HG02938 (cell line): ENCODE measurements around the gene TBX21.
"Not testable (repeated sequence)": the region's sequence is repeated elsewhere in the genome, so short reads cannot be mapped to it uniquely, and the experiment has no call there.

Experiments used
- ATAC-seq: cut with Tn5 transposase; IDR thresholded peaks from one replicate; pipeline ENCODE4 v1.9.1; 2021; ENCODE audit warnings: mild to moderate bottlenecking, moderate library complexity; ENCODE audit not compliant: unreplicated experiment

The TBX21 gene

DNA sequence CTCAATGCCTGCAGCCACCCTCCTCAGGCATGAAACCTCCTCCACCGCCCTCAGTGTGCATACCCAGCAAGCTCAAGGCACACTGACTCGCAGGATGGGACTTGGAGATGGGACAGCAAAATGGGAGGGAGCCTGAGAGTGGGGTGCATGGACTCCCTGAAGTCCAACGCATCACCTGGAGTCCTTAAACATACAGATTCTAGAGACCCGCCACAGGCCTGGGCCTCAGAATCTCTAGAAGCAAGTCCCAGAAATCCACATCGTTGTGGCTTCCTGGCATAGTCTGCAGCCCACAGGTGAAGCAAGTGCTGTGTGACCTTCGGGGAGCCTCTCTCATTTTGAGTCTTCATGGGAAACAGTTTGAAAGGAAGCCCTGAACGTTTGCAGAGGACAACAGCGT lies 3.6 kb upstream of the TBX21 start:
- ATAC-seq = no peak

DNA sequence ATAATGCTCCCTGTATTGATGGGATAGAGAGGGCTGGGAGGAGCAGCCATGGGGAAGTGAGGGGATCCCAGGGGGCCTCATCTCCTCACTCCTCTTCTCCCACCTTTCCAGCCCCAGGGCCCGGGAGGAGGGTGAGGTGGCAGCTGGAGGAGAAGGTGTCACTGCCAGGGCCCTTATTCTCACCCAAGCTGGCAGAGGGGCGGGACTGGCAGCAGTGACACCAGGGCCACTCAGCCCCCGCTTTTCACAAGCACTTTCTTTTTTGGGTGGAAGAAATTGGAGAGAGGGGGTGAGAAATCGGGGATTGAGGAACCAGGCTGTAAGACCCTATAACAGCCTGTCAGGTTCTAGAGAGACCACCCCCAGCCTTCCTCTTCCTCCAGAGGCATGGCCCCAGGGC lies 2.4 kb upstream of the TBX21 start:
- ATAC-seq = no peak

DNA sequence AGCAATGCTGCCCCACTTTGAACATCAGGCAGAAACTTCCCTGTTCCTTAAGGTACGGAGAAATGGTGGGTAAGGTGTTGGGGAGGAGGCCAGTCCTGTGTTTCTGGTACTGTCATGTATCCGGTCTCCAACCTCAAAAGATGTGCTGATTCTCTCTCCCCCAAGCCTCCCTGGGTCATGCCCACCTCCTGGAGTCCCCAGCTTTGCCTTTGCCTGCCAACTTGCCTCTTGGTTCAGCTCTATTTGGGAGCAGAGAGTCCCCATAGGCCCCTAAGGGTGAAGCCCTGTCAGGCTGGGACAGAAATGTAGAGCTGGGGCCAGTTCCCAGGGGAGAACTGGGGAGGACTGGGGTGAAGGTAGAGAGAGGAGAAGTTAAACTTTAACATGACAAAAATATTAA lies 1.6 kb upstream of the TBX21 start:
- no peak for ATAC-seq

DNA sequence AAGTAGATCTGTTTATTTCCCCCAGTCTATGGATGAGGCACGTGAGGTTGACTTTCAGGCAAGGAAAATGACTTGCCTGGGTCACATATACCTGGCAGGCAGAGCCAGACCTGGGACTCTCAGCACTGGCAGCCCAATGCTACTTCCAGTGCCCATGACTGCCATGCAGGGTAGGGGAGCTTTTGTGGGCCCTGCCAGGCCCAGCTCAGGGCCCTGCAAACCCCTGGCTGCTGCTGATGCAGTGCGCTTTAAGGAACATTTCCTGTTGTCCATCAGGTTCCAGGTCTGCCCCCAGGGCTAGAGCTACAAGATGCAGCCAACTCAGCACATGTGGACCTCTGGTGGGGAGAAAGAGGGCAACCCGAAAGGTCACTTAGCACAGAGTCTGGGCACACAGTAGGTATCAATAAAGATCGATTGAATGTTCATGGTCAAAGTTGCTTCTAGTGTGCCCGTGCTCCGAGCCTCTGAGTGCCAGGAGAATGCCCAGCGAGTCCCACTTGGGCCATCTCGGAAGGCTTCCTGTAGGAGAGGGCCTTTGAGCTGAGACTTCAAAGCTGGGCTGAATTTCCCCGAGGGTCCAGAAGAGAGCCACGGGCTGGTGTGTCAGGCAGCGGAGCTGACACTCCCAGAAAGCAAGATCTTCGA lies 513 bp upstream of the TBX21 start:
- ATAC-seq = no peak

DNA sequence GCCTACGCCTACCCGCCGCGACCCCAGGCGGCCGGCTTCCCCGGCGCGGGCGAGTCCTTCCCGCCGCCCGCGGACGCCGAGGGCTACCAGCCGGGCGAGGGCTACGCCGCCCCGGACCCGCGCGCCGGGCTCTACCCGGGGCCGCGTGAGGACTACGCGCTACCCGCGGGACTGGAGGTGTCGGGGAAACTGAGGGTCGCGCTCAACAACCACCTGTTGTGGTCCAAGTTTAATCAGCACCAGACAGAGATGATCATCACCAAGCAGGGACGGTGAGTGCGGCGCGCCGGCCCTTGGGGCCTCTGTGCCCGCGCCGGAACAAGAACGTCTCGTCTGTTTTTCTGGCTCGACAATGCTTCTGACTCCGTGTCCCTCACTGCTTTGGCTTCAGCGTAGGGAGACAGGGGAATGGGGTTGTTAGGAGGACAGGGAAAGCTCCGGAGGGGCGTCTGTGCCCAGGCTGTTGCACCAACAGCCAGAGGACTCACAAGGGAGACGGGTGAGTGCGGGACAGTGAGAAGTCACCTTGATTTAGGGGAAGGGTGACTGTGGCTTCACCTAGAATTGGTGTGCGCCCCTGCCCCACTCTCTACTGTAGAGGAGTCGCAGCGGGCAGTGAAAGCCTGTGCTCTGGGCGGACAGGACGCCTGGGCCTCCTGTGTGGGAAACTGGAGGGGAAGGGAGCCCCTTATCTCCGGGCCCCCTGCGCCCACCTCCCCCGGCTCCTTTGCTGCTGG lies 806 bp downstream of the TBX21 start:
- ATAC-seq = peak; percentile 13

DNA sequence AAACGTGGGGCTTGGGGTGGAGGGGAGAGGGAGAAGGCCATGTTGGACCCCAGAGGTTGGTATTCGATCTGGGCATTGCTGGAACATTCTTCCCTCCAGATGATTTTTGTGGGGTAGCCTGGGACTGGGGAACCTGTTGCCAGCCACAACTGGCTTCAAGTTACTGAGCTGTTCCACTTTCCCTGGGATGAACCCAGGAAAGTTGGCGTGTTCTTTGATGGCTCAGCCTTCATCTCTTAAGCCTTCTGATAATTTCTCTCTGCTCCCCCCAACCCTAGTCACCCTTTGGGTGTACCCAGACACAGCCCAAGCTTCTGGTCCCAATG lies 2.1 kb downstream of the TBX21 start:
- no peak for ATAC-seq

DNA sequence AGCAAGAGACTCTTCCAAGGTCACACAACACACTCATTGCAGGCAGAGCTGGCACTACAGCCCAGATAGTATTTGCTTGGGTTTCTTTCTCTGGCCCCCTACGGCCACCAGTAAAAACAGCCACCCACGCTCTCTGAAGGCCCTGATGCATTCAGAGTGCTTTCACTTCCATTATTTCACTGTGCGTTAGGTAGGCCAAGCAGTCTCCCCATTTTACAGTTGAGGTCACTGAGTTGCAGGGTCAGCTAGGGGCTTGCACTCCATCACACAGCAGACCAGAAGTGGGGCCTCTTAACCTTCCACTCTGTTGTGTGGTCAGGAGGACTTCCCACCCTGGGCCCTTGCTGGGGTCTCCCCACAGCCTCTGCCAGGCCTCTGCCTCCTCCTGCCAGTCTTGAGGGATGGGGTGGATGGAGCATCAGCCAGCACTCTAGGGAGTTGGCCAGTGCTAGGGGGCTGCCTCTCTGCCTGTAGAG lies 2.5 kb downstream of the TBX21 start:
- peak; percentile 61 for ATAC-seq

DNA sequence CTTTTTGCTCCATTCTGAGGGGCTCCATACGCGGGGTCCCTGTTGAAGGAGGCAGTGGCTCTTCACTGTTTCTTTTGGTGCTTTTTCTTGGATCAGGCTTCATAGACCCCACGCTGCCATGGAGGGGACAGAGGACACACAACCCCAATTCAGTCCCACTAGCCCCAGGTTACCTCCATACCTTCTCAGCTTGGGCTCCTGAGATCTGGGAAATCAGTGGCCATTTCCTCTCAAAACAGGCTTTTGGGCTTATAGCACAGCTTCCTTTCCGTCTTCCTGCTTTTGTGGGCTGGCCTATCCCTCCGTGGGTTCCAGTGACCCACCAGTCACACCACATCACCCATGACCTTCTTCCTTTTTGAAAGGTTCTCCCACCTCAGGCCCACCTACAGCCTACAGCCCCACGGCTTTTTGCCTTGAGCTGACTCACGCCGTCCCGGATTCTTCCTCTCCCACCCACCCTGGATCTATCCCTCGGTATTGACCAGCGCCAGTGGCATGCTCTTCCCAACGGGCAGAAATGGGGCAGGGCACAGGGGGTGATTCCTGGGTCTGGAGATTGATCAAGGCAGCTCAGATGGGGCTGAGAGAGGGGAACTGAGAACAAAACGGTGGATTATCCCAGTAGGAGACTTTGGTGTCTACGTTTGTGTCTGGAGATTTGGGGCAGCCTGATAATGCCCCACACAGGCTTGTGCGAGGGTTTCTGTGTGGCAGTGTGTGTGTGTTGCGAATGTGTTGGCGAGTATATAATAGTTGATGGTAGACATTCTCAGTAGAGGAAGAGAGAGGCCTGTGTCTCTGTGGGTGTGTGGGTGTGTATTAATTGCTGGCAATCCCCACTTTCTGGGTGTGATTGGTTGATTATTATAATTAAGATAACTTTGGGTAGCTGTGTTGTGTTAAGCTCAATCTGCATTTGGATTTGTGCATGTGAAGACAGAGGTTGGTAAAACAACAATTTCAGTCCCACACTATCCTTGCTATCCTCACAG lies 3.8 kb downstream of the TBX21 start:
- no peak for ATAC-seq

DNA sequence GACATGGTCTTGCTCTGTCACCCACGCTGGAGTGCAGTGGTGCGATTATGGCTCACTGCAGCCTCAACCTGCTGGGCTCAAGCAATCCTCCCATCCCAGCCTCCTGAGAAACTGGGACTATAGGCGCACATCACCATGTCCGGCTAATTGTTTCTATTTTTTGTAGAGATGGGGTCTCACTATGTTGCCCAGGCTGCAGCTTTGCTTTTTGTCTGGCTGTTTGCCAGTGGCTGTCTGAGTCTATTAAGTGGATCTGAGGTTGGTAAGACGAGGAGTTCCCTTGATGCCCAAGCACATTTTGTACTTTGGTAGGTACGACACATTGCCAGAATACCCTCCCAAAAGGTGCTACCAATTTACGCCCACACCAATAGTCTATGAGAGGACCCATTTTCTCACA lies 5.1 kb downstream of the TBX21 start:
- no peak for ATAC-seq

DNA sequence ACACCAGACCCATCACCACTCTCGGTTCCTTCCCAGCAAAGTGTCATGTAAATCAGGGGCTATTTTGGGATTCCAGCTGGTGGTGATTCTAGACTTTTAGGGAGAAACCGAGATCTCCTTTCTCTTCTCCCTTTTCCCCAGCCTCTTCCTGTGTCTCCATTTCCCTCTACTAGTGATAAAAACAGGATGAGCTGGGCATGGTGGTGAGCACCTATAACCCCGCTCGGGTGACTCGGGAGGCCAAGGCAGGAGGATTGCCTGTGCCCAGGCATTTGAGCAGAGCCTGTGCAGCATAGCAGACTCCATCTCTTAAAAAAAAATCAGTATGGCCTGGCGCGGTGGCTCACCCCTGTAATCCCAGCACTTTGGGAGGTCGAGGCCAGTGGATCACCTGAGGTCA lies 6.1 kb downstream of the TBX21 start:
- ATAC-seq = no peak

DNA sequence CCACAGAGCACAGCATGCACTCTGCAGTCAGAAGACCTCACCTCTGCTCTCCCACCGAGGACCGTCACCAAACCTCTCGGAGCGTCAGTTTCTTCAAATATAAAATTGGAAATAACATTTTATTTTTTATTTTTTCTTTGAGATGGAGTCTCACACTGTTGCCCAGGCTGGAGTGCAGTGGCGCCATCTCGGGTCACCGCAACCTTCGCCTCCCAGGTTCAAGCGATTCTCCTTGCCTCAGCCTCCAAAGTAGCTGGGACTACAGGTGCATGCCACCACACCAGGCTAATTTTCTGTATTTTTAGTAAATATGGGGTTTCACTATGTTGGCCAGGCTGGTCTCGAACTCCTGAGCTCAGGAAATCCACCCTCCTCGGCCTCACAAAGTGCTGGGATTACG lies 6.9 kb downstream of the TBX21 start:
- ATAC-seq = not testable (repeated sequence)

DNA sequence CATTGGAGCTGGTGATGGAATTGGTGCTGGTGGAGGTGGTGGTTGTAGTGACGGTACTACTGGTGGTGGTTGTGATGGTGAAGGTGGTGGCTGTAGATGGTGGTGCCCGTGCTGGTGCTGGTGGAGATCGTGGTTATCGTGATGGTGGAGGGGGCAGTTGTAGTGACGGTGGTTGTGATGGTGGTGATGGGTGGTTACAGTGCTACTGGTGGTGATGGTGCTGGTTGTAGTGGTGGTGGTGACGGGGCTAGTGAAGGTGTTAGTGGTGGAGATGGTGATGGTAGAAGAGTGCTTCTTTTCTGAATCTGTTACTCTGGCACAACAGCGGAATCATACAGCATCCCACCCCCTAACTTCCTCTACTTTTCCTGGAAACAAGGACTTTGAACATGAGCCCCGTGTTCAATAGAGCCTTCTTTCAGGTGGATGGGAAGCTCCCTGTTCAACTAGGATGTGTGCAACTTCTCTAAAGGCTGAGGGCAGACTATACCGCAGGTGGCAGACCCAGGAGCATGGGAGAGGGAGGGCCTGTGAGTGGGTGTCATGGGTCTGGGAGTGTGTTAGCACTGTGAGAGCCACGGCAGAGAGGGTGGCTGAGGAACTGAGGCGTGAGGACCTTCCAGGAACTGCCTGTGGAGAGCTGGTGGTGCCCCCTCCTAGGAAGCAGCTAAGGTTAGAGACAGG lies 8.2 kb downstream of the TBX21 start:
- ATAC-seq = no peak

DNA sequence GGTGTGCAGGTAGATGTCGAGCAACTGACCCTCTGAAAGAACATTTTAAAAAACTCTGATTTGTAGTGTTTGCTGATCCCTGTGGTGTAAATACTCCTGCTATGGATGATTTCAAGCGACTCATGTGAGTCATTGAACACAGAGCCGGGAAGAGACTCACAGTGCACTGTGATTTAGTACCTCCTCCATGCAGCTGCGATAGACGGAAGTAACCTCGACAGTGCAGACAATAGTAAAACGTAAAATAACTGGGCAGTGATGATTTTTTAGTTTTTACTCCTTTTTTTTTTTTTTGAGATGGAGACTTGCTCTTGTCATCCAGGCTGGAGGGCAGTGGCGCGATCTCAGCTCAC lies 8.7 kb downstream of the TBX21 start:
- no peak for ATAC-seq

DNA sequence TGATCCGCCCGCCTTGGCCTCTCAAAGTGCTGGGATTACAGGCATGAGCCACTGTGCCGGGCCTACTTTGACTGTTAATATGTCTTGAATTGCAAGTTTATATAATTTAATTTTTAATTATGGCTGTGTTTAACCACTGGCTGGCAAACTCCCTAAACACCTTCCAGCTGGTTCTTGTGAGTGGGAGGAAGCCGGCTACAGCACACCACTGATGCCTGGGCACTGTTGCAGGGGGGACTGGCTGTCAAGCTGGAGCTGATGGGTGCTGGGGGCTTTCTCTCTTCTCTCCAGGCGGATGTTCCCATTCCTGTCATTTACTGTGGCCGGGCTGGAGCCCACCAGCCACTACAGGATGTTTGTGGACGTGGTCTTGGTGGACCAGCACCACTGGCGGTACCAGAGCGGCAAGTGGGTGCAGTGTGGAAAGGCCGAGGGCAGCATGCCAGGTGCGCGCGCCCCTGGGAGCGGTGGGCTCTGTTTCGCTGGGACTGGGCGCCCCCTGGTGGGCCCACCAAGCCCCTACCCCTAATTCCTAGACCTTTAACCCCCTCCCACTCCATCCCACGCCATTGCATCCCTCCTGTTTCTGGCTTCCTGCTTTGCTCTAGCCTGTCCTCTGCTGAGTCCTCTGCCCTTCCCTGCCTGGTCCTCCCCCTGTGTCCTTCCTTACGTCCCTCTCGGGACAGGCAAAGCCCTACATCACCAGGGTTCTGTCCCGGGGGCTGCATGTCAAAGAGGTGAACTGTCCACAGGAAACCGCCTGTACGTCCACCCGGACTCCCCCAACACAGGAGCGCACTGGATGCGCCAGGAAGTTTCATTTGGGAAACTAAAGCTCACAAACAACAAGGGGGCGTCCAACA lies 9.5 kb downstream of the TBX21 start:
- no peak for ATAC-seq

DNA sequence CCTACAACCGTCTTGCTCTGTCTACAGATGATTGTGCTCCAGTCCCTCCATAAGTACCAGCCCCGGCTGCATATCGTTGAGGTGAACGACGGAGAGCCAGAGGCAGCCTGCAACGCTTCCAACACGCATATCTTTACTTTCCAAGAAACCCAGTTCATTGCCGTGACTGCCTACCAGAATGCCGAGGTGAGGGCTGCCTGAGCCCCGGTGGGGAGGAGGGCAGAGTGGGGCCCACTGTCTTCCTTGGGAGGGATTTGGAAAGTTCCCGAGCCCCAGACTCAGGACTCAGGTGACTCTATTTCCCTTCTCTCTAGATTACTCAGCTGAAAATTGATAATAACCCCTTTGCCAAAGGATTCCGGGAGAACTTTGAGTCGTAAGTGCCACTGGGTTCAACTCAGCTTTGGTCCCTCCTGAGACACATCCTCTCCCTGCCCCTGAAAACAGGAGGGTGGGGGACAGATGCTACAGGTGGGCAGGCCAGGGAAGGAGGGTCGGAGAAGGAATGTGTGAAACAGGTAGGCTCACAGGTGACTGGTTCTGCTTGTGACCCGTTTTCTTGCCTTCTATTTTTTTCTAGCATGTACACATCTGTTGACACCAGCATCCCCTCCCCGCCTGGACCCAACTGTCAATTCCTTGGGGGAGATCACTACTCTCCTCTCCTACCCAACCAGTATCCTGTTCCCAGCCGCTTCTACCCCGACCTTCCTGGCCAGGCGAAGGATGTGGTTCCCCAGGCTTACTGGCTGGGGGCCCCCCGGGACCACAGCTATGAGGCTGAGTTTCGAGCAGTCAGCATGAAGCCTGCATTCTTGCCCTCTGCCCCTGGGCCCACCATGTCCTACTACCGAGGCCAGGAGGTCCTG lies 11.4 kb downstream of the TBX21 start:
- no peak for ATAC-seq

DNA sequence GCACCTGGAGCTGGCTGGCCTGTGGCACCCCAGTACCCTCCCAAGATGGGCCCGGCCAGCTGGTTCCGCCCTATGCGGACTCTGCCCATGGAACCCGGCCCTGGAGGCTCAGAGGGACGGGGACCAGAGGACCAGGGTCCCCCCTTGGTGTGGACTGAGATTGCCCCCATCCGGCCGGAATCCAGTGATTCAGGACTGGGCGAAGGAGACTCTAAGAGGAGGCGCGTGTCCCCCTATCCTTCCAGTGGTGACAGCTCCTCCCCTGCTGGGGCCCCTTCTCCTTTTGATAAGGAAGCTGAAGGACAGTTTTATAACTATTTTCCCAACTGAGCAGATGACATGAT lies 12.0 kb downstream of the TBX21 start:
- ATAC-seq = no peak

DNA sequence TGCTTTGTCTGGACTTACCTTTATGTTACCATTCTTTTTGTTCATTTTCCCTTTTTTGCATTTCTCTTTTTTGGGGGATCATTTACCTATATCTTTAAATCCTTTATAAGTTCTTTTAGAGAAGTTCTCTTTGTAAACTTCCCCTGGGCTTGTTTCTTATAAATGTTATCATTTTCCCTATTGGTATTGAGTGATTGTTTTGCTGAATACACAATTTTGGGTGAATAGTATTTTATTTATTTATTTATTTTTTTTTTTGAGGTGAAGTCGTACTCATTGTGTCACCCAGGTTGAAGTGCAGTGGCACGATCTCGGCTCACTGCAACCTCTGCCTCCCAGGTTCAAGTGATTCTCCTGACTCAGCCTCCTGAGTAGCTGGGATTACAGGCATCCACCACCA lies 18.4 kb downstream of the TBX21 start:
- ATAC-seq = no peak

DNA sequence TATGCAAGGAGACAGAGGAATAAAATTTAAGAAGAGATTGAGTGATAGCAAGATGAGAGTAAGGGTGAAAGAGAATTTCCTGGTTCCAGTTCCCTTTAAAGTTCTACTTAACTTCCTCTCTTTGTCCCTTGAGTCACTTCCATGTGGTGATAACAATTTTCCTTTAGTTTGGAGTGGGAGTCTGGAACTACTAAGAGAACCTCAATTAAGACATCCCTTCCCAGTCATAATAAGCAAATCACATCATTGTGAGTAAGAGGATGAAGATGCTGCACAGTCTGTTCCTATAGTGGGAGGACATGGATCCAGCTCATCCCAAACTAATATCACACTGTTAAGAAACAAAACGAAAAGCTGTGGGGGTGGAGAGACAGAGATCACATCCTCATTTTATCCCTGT lies 24.4 kb downstream of the TBX21 start:
- no peak for ATAC-seq

DNA sequence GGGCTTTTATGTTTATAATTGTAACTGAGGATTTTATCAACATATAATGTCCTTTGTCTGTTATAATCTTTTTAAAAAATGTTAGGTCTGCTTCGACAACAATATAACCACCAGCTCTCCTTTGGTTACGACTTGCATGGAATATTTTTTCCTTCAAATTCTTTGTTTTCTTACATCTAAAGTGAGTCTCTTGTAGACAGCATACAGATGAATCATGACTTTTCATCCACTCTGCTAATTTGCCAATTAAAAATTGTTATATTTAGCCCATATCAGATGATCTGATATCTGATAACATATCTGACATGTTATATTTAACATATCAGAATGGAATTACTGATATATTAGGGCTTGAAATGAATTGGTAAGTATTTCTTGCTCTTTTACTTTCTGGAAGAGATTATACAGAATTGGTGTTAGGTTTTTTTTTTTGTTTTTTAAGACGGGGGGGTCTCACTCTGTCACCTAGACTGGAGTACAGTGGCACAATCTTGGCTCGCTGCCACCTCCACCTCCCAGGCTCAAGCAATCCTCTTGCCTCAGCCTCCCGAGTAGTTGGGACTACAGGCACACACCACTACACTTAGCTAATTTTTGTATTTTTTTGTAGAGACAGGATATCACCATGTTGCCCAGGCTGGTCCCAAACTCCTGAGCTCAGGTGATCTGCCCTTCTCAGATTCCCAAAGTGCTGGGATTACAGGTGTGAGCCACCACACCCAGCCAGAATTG lies 27.5 kb downstream of the TBX21 start:
- ATAC-seq = no peak
